KG1 (cell line): ENCODE data around the gene HIGD1C.
"Not testable (repeated sequence)": the region's sequence is repeated elsewhere in the genome, so short reads cannot be mapped to it uniquely, and the experiment has no call there.

Experiments
- DNase-seq: peaks from one replicate; lab custom pipeline; 2025; lab: John Stamatoyannopoulos, UW

The HIGD1C gene

DNA sequence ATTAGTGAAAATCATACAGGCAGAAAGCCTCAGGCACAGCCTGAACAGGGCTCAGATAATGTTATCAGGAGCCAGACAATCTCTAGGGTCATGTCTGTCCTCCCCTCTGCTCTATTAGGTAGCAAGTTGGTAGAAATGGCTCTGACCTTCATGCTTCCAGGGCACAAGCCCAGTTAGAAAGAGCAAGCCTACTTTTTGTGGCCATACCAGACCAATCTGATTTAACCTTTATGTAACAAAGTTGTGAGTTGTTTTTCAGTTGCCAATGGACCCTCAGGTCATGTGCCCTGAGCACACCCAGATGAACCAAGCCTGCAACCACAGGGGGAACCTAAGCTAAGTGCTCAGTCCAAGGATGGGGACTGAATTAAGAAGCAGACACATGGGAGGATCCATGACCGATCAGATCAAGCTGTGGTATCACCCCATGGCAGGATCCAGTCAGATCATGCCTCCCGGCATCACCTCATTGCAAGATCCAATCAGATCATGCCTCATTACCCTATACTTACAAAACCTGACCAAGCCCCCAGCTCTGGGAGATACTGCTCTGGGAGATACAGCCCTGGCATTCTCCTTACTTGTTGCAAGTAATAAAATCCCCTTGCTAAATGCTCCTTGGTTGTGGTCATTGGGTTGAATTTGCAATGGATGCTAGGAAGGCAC lies 18.8 kb upstream of the HIGD1C start:
- DNase-seq = no peak

DNA sequence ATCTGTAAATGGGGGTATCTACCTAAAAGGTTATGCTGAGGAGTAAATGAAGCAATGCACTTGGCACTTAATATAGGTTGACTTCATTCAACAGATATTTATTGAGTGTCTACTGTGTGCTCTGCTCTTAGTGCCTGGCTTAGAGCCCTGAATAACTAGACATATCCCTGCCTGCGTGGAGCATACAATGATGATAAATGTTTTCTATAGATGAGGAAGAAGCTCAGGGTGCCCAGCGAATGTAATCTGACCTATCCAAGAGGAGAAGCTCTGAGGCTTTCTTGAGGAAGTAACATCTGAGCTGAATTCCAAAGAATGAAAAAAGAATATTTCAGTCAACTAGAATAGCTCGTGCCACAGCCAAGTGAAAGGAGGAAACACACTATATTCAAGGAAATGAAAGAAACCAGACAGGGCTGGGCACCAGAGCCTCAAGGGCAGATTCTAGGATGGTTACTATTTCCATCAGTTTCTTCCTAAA lies 17.9 kb upstream of the HIGD1C start:
- DNase-seq = no peak

DNA sequence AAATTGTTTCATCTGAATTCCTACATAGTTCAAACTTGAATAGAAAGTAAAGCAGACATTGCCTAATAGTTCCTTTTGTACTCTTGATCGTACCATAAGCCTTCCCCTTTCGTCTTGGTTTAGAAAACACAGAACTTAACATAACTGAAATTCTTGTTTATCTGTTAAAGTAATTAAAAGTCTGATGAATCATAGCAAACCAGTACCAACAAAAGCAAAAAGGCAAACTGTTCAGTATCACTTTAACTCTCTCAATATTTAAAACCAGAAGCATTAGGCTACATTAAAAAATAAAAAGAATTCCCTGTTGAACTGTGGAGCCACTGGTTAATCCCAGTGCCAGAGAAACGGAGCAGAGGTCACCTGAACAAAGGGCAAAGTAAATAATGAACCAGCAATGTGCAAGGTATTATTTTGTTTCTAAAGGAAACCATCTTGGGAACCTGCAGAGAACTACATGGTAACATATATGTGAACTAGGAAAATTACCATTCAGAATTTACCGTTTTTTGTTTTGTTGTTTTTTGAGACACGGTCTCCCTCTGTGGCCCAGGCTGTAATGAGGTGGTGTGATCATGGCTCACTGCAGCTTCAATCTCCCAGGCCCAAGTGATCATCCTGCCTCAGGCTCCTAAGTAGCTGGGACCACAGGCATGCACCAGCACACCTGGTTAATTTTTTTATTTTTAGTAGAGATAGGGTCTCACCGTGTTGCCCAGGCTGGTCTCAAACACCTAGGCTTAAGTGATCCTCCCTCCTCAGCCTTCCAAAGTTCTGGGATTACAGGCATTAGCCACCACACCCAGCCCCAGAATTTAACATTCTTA lies 17.1 kb upstream of the HIGD1C start:
- no peak for DNase-seq

DNA sequence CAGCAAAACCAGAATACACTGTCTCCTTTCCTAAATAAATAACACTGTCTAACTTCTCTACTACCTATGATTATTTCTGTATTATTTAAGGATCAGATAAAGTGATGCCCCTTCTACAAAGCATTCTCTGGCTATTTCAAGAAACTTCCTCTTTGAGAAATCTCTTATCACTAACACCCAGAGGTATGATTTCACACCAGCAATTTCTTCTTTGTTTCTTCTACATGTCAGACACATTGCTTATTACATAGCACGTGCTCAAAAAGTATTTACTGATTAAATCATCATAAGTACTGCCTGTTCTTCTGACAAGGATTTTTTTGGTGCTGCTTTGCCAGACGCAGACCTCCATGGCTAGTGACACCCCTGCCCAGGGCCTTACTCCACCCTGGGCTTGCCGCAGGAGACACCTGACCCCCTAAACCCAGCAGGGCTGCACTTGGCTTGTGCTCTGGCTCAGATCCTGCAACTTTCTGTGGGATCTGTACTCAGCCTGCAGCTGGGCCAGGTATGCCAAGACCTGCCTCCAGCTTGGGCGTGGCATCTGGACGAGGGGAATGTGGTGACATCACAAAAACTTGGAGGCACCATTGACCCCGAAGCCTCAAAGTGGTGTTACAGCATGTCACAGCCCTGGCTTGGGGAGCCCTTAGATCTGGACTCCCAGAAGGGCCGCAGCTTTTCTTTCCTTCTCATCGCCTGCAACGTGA lies 15.4 kb upstream of the HIGD1C start:
- DNase-seq = no peak

DNA sequence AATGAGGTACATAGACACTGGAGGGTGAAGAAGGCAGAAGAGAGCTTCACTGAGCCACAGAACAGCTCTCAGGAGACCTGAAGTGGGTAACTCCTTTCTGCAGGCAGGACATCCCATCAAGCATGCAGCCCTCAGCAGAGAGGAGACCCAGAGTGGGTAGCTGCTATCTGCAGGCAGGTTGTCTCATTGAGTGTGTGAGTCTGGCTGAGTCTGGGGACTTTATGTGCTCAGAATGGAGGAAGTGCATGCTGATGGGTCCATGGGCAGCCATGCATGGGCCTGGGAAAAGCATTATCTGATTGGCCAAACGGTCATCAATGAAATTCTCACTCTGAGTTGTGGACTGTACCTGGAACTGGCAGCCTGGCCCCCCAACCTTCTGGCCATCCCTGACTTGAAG lies 14.7 kb upstream of the HIGD1C start:
- DNase-seq = no peak

DNA sequence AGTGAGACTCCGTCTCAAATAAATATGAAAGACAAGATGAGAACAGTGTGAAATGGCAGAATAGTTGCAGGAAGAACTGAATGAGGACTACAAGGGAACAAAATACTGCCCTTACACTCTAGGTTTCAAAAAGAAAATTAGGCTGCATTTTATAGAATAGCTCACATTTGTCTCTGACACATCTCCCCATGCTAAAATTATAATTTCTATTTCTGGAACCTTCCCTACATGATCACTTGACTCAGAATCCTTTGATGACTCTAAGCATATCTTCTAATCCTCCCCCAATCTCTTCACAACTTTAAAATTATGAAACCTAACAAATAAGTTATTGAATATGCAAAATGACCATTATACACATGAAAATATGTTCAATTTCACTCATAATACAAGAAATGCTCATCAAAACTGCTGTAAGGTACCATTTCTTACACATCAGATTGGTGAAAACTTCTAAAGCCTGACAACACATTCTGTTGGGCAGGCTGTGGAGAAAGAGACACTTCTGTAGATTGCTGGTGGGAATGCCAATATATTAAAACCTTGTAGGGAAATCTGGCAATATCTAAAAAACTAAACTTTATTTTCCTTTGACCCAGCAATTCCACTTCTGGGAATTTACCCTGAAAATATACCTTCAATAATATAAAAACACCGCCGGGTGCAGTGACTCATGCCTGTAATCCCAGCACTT lies 4.3 kb upstream of the HIGD1C start:
- DNase-seq = no peak

DNA sequence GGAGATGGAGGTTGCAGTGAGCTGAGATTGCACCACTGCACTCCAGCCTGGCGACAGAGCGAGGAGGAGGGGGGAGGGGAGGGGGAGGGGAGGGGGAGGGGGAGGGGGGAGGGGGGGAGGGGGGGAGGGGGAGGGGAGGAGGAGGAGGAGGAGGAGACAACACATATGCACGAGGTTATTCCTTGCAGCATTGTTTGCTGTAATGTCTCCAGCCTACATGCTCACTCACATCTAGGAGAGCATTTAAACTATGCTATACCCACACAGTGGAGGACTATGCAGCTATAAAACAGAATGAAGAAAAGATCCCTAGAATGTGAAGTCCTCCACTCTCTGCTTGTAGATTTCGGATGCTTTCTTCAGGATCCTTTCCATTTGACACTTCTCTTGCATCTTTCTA lies 3.5 kb upstream of the HIGD1C start:
- no peak for DNase-seq

DNA sequence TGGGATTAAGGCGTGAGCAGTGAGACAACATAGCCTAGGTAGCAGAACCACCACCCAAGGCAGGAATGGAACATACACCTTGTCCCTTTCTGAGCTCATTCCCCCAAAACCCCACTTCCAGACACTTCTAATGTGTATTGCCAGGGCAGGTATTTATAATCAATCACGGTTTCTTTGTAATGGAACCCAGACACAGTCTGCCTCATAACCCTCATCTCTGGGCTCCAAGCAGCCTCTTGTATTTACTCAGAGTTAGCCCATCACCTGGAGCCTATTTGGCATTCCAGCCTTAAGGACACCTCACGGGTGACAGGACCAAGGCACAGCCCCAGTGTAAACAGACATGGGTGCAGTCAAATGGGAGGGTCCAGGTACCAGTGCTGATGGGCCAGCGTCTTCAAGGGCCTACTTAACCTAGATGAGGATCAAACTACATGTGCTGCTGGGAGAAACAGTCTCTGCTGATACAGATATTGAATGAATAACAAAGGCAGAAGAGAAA lies 2.5 kb upstream of the HIGD1C start:
- no peak for DNase-seq

DNA sequence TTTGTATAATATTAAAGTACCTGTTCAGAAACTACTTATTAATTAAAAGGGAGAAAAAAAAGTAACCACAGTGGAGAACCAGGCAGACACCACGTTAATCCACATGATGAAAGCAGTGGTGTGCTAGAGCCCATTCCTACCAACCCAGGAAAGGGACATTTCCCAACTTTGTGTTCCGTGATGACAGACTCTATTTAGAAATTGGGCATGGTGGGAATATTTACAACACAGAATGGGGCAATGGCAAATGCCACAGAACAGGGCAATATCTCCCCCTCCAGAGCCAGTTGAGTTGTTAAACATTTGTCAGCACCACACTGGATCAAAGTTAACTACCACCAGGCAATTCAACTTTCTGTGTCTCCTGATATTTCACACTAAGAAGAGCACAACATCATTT lies 1.2 kb upstream of the HIGD1C start:
- no peak for DNase-seq

DNA sequence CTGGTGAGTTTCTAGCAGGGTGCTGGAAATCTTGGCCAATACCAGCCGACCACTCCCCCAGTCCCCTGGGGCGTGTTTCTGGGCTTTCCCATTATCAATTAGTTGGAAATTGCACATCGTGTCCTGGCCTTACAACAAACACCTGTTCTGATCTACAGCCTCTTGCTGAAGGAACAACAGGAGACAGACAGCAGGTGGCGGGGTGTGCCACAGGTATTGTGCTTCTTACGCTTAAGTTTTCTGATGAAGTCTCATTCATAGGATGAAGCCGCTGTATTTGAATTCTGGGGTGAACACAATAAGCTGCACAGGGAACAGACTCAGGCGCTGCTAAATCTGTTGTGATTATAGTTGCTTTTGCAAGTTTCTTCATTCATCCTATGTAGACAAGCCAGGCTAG lies 703 bp downstream of the HIGD1C start:
- DNase-seq = no peak

DNA sequence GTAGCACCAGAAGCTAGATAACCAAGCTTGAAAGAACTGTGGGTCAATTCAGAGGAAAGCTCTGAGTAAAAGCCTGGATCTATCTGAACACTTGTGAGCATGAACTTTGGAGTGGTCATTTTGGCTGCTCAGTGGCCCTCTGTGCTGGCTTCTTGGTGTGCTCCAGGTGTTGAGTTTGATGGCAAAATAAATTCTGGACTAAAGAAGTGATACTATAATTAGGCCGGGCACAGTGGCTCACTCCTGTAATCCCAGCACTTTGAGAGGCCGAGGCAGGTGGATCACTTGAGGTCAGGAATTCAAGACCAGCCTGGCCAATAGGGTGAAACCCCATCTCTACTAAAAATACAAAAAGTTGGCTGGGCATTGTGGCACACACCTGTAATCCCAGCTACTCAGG lies 2.4 kb downstream of the HIGD1C start:
- not testable (repeated sequence) for DNase-seq

DNA sequence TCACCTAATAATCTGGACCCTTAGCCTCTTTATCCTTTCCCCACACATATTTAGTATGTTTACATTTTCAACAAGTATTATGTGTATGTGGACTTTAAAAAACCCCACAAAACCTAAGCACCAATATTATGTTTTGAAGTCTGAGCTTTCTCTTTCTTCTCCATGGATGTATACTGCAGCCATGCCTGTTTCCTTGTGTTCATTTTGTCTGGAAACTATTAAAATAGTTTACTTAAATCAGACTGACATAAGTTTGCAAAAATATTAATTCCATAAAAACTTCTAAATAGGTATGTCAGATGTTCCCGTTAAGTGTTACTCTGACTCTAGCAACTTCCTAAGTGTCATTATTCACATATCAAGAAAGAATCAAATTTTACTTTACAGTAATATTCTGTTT lies 2.9 kb downstream of the HIGD1C start:
- no peak for DNase-seq

DNA sequence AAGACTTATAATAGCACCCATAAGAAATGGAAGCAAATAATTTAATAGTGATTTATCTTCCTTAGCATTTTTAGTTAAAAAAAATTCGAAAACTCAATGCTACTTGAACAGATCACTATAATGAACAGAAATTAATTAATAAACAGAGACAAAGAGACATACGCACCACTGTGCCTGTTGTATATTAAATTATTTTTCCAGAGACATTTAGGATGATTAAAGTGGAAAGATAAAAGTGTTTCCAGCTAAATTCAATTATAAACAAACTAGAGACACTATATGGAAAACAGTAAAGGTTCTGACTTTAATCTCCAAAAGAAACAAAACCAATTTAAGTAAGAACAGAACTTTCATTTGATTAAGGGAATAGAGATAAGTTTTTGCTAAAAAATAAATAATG lies 3.4 kb downstream of the HIGD1C start:
- DNase-seq = no peak

DNA sequence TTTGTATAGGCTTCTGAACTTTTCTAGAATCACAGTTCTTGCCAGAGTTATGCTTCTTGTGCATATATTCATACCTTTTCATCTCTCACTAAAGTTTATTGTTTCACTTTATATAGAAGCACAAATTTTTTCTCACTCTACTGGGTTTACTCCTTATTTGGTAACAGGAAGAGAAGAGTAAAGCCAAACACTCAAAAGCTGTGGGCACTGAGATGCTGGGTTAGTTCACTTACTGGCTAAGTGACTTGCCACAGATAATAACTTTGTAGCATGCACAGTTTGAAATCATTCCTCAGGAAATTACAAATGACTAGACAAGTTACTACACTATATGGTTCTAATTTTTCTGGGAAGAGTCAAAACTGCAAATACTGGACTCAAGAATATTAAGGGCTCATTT lies 7.8 kb downstream of the HIGD1C start:
- no peak for DNase-seq

DNA sequence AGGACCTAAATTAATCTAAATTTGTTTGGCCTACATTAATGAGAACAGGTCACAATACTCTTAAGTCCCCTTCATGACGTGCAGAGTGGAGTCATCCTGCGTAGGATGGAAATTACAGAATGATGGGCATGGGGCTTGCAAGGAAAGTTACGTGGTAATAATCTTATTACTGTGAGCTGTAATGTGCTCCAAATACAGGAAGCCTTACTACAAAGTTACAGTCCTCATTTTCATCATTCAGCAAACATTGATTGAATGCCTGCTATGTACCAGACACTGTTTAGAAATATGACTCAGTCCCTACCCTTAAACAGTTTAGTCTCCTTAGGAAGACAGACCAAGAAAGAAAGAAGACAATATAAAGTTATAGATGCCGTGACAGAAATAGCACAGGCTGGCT lies 9.4 kb downstream of the HIGD1C start:
- DNase-seq = no peak

DNA sequence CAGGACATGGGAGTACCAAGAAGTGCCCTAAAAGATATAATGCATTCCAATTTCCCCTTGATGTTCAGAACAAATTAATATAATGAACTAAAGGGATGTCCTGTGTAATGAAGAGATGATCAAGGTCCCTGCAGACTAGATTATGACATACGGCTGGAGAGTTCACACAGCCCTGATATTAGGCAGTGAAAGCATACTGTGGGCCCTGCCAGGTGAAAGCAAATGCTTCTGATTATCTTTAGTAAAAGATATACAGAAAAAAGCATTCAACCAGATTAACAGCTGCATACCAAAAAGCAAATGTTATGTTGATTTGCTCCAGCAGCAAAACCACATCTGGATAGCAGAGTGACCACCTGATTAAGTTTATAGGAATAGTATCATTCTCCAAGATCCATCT lies 12.1 kb downstream of the HIGD1C start:
- no peak for DNase-seq

DNA sequence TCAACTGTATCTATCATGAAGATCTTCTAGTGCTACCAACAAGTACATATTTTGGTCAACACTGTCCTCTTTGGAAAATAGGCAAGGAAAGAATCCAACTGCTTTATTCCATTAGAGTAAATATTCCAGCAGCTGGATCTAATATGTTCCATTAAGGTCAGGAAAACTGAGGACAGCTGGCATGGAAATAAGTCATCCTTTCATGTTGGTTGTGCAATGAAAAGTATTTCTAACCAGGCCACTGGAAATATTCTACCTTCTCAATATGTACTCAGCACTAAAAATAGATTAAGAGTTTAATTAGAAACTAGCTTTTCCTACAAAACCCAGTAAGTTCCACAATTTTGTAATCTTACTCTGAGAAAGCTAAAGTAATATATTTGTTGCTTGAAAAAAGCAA lies 19.6 kb downstream of the HIGD1C start:
- DNase-seq = no peak

DNA sequence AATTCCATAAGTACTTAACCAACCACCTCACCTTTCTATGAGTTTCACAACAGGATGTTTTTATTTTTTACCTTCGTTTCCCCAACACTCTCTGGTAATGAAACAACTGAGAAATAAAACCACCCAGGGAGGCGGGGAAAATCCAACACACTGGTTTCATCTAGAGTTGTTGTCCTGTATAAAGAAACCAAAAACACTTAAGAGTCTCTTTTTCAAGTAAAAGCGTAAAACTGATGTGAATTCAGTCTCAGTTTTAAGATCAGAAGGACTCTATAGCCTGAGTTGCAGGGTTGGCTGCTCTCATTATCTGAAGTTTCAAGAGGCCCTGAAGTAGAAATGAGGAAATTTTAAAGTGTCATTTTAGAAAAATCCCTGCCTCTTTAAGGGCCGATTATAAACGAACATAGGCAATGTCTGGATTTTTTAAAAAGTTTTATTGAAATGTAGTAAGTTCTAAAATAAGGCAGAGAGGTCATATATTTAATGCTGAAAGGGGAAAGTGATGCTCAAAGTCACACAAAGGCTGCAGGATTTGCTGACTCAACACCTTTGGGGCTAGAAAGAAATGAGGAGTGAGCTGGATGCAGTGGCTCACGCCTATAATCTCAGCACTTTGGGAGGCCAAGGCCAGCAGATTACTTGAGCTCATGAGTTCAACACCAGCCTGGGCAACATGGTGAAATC lies 27.2 kb downstream of the HIGD1C start:
- DNase-seq = no peak

DNA sequence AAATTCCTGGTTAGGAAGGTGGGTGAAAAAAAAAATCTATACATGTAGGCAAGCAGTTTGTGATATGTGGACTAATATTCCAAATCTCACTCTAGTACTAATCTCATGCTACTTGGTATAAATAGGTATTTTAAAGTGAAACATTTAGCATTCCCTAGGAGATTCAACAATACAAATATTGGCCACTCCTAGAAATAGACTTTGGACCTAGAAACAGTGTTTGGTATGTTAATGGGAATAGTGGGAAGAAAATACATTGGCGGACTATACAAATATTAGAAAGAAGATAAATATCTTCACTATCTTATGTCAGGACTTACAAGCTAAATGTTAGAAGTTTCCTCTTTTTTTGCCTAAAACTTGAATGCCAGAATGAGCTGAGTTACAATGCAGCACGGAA lies 28.2 kb downstream of the HIGD1C start:
- no peak for DNase-seq

DNA sequence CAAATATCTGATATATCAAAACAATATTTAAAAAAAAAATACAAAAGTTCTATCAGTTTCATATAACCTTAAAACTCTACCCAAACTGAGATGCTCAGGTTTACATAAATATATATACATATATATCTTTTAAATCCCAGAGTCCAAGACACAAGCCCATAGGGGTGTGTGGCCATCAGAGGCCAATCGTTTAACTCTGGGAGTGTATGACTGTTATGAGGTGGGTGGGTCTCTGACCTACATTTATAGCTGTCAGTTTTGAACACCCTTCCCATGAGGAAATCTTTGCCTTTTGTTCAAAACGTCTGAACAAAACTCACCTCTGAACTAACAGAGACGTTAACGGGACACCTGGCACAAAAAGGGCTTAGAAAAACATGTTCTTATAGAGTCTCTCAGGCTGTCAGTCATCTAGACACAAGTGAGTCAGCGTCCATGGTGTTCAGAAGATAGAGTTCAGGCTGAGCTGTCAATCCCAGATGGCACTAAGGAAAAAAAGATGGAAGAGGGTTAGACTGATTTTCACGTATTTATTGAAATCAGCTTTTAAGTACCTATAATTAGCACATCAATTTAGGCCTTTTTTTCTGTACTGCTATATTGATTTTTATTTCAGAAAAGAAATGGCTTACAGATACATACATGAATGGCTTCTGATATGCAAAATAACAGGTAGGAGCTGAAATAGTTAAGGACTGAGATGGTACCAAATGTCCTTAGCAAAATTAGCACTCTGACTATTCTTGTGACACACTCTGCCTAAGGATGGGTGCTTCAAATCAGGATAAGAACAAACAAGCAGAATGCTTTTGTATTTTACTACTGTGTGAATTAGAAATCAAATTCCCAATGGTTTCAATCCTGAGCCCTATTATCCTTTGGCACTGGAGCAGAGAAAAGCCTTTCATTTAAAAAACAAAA lies 29.2 kb downstream of the HIGD1C start:
- no peak for DNase-seq
